DND-41 (cell line): ENCODE data around the gene ART3.
A peak's percentile ranks its signal among the peaks of the same experiment; 100 is the strongest.

ENCODE experiments used
- EZH2 ChIP-seq: IDR thresholded peaks from 3 replicates; pipeline ENCODE4 v1.6.1; 2012; ENCODE audit warnings: borderline replicate concordance, low read depth, mild to moderate bottlenecking, moderate library complexity, low read length, inconsistent platforms; ENCODE audit not compliant: severe bottlenecking
- TF ChIP-seq, protein P1 (sequence below): IDR thresholded peaks from 2 replicates; pipeline ENCODE4 v1.5.1; 2012; ENCODE audit warnings: borderline replicate concordance, low read length, moderate library complexity, mild to moderate bottlenecking; ENCODE audit not compliant: poor library complexity, severe bottlenecking; ENCODE audit errors: extremely low read depth

DNA sequence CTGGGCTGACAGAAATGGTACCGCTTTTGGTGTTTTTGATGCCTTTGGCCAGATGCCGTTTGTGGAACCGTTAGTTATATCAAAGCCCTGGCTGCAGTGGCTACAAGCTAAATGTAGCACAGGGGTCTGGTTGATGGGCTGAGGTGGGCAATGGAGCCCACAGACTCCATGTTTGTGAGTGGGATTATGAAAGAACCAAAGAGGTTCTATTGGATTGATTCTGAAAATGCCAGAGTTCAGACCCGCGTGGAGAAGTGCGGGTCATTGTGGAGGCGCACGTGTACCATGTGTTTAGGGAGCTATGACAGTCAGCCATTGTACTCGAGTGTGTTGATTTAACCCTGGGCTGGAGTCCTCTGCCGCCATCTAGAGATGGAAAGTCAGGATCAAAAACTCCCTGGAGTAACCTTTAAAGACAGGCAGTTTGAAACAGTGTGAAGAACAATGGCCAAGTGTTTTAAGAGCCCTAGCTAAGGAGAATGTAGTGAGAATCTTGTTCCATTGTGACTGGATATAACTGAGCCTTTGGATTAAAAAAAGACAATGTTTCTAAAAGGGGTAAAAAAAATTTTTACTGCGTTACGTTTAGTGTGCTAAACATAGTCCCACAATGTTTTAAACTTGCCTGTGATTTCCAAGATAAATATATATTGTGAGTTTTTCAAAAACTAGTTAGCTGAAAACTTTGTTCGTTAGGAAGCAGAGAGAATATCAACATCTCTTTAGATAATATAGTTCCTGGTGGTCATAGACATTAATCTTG is 12.7 kb downstream of the ART3 start:
- TF ChIP-seq, protein P1, sequence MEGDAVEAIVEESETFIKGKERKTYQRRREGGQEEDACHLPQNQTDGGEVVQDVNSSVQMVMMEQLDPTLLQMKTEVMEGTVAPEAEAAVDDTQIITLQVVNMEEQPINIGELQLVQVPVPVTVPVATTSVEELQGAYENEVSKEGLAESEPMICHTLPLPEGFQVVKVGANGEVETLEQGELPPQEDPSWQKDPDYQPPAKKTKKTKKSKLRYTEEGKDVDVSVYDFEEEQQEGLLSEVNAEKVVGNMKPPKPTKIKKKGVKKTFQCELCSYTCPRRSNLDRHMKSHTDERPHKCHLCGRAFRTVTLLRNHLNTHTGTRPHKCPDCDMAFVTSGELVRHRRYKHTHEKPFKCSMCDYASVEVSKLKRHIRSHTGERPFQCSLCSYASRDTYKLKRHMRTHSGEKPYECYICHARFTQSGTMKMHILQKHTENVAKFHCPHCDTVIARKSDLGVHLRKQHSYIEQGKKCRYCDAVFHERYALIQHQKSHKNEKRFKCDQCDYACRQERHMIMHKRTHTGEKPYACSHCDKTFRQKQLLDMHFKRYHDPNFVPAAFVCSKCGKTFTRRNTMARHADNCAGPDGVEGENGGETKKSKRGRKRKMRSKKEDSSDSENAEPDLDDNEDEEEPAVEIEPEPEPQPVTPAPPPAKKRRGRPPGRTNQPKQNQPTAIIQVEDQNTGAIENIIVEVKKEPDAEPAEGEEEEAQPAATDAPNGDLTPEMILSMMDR: peak; percentile 49
- no peak for TF ChIP-seq EZH2
